B cell (primary cell): ENCODE data around the gene DOP1B. TPM values are rescaled to one million over a fixed set of nuclear protein-coding genes. Genes with fewer than 3 reads are reported as not detected.

Experiments used
- ATAC-seq: fragments of 200-7000 bp; cut with Tn5 transposase; one replicate; pipeline ENCODE4 v1.10.0; 2021; ENCODE audit warnings: low read depth, mild to moderate bottlenecking, moderate number of reproducible peaks, moderate library complexity
- CTCF ChIA-PET: fragments of 350-600 bp; sonication (Branson Sonifier 250); formaldehyde crosslinking; loops from one replicate; lab custom pipeline; 2021; ENCODE audit warnings: antibody characterized with exemption, inconsistent platforms; lab: Charles Lee
- POLR2A ChIA-PET: fragments of 350-600 bp; sonication (Branson Sonifier 250); formaldehyde crosslinking; loops from one replicate; lab custom pipeline; 2021; ENCODE audit warnings: antibody characterized with exemption; lab: Charles Lee
- DNase-seq: peaks from one replicate; pipeline ENCODE4 v3.0.0; 2013
- H2AFZ ChIP-seq: 2 replicates; pipeline ENCODE4 v1.6.1; 2012; ENCODE audit warnings: mild to moderate bottlenecking, low read depth, low read length; ENCODE audit not compliant: insufficient read depth, poor library complexity, severe bottlenecking
- H3K27ac ChIP-seq, 2 donors: 1 replicate in 1 of 2; 2 replicates in 1 of 2; pipeline ENCODE4 v1.5.1; 2012 to 2013; ENCODE audit warnings: low read length in 2 of 2, mild to moderate bottlenecking in 2 of 2, moderate library complexity in 1 of 2
- H3K27me3 ChIP-seq, 4 experiments: fragments of 200-600 bp in 1 of 4; sonication (generic) in 1 of 4; replicated peaks in 1 of 4; 1 replicate in 2 of 4; 2 replicates in 2 of 4; pipeline versions ENCODE4 v1.6.1 to v1.7.0; 2013 to 2016; ENCODE audit warnings: low read length in 3 of 4, mild to moderate bottlenecking in 2 of 4, mixed read lengths in 1 of 4, moderate library complexity in 1 of 4; ENCODE audit not compliant: insufficient read depth in 4 of 4, control insufficient read depth in 3 of 4; ENCODE audit errors: control extremely low read depth in 1 of 4
- H3K36me3 ChIP-seq, 2 experiments: replicated peaks in 1 of 2; 1 replicate in 1 of 2; 2 replicates in 1 of 2; pipeline versions ENCODE4 v1.6.1 to v1.7.1; 2013; ENCODE audit warnings: low read length in 1 of 2; ENCODE audit not compliant: insufficient read depth in 2 of 2, control insufficient read depth in 1 of 2; ENCODE audit errors: control extremely low read depth in 1 of 2, extremely low read depth in 1 of 2
- H3K4me1 ChIP-seq, 2 donors: fragments of 200-600 bp in 1 of 2; sonication (generic) in 1 of 2; 1 replicate in 1 of 2; 2 replicates in 1 of 2; pipeline versions ENCODE4 v1.5.1 to v1.6.1; 2013 to 2017; ENCODE audit warnings: low read length in 2 of 2; ENCODE audit not compliant: control insufficient read depth in 2 of 2, insufficient read depth in 2 of 2
- H3K4me2 ChIP-seq: replicated peaks from 2 replicates; pipeline ENCODE3; 2012; ENCODE audit warnings: mild to moderate bottlenecking, low read depth, low read length; ENCODE audit not compliant: poor library complexity, severe bottlenecking
- H3K4me3 ChIP-seq, 5 experiments: fragments of 200-600 bp in 1 of 5; sonication (generic) in 1 of 5; 1 replicate in 3 of 5; 2 replicates in 2 of 5; pipeline versions ENCODE4 v1.5.1 to v1.7.0; 2011 to 2016; ENCODE audit warnings: low read length in 4 of 5, mild to moderate bottlenecking in 4 of 5, low read depth in 2 of 5, control low read depth in 1 of 5, moderate library complexity in 1 of 5; ENCODE audit not compliant: insufficient read depth in 1 of 5; ENCODE audit errors: control extremely low read depth in 1 of 5, extremely low read depth in 1 of 5
- H3K79me2 ChIP-seq: fragments of 200-600 bp; sonication (generic); one replicate; pipeline ENCODE4 v1.6.0; 2016; ENCODE audit warnings: low read length; ENCODE audit not compliant: control insufficient read depth, insufficient read depth
- H3K9ac ChIP-seq: fragments of 200-600 bp; sonication (generic); 2 replicates; pipeline ENCODE4 v1.6.1; 2017; ENCODE audit warnings: mild to moderate bottlenecking, low read length, moderate library complexity
- H3K9me3 ChIP-seq, 3 donors: one replicate each; pipeline versions ENCODE4 v1.6.1 to v1.7.1; 2013; ENCODE audit warnings: low read length in 2 of 3; ENCODE audit not compliant: control insufficient read depth in 2 of 3, insufficient read depth in 1 of 3; ENCODE audit errors: control extremely low read depth in 1 of 3
- H4K20me1 ChIP-seq: 2 replicates; pipeline ENCODE4 v1.6.0; 2012; ENCODE audit warnings: mild to moderate bottlenecking, low read length; ENCODE audit not compliant: insufficient read depth, control insufficient read depth, poor library complexity, severe bottlenecking
- H3K27ac Mint-ChIP-seq: one replicate; pipeline ENCODE4 v1.8.0; 2021; ENCODE audit warnings: mixed read lengths
- H3K27me3 Mint-ChIP-seq: one replicate; pipeline ENCODE4 v1.8.0; 2021; ENCODE audit warnings: mixed read lengths
- H3K4me1 Mint-ChIP-seq: one replicate; pipeline ENCODE4 v1.8.0; 2021; ENCODE audit warnings: mixed read lengths
- H3K4me3 Mint-ChIP-seq: one replicate; pipeline ENCODE4 v1.8.0; 2021; ENCODE audit warnings: mixed read lengths
- H3K9me3 Mint-ChIP-seq: one replicate; pipeline ENCODE4 v1.8.0; 2022; ENCODE audit warnings: mixed read lengths; ENCODE audit not compliant: insufficient read depth
- EZH2 ChIP-seq: IDR thresholded peaks from 2 replicates; pipeline ENCODE4 v1.6.1; 2012; ENCODE audit warnings: borderline replicate concordance, low read depth, mild to moderate bottlenecking, moderate library complexity, low read length; ENCODE audit not compliant: insufficient read depth, poor library complexity, severe bottlenecking
- WGBS: methylation state at CpG from one replicate; pipeline ENCODE4 v1.1.5; 2013; ENCODE audit warnings: missing lambda C conversion rate; ENCODE audit not compliant: insufficient coverage; 5-methylcytosine and 5-hydroxymethylcytosine counted together
- intact Hi-C: fragments of 100-400 bp; cut with micrococcal nuclease; formaldehyde crosslinking; loops from one replicate; pipeline ENCODE4 v1.10.0; 2022
- polyA plus RNA-seq: library from polyadenylated mRNA; depleted of rRNA; stranded (reverse); fragments of >200 nt; gene quantifications from 2 replicates; pipeline ENCODE4 v1.2.3, GENCODE V29; 2012
- total RNA-seq, 2 donors: library from RNA; stranded (reverse); fragments of 120-200 nt in 1 of 2; gene quantifications; 1 replicate in 1 of 2; 2 replicates in 1 of 2; pipeline versions ENCODE4 v1.2.3 to v1.2.4, GENCODE V29; 2013 to 2022
- TF ChIP-seq, protein P1 (sequence below): fragments of 200-600 bp; IDR thresholded peaks from one replicate; pipeline ENCODE4 v1.8.0; 2022; ENCODE audit warnings: antibody characterized with exemption, mild to moderate bottlenecking

DOP1B gene
- total and polyA plus RNA-seq, 2 donors (not counting 1 experiment from before 2014, with no cell fraction given) = 31.3 to 44.2 TPM

DNA sequence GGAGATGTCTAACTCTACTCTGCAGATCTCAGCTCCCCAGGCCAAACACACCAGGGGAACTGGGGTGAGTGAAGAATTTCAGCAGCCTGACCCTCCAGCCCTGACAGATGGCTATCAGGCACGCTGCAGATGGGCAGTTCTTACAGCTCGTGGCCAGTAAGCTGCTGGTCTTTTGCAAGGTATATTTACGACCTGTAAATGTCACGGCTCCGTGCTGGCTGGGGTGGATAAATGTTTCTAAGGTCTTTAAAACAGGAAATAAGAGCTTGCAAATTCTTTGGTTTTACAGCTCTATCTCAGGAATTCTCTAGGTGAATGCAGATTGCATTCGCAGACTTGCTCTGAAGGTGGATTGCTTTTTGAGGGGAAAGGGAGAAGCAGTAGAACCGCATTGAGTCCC is 10.1 kb downstream of the DOP1B start:
- H3K4me3 Mint-ChIP-seq = no peak overlapping the region
- POLR2A ChIA-PET = no interaction called here

DNA sequence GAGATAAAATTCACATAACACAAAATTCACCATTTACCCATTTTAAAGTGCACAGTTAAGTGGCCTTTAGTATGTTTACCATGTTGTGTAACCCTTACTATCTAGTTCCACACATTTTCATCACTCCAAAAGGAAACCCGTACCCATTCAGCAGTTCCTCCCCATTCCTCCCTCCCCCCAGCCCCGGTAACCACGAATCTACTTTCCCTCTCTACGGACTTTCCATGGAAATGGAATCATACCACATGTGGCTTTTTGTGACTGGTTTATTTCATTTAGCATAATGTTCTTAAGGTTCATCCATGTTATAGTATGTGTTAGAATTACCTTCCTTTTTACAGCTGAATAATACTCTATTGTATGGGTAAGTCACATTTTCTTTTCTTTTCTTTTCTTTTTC is 10.9 kb downstream of the DOP1B start:
- ChIA-PET POLR2A (no interaction called here), CTCF (no interaction called here)
- intact Hi-C loops = no loop called here
- Histone ChIP-seq H3K4me1 (peaks cover 0 to 4% of the 10 kb centered on the region in 2 donors), H3K9me3 (no peaks in the 10 kb centered on the region), H3K4me3 (no peak overlapping the region), H3K4me2 (no peak overlapping the region), H3K27ac (no peak overlapping the region), H3K36me3 (peaks cover 0 to 48% of the 10 kb centered on the region in 2 experiments), H3K9ac (no peak overlapping the region), H4K20me1 (peaks cover 34% of the 10 kb centered on the region), H2AFZ (no peak overlapping the region), H3K79me2 (peaks cover 63% of the 10 kb centered on the region), H3K27me3 (no peaks in the 10 kb centered on the region)
- DNase-seq (no peak), ATAC-seq (no peak)
- no CpG with 5 or more reads among the region's 4 CpGs for WGBS
- TF ChIP-seq, protein P1, sequence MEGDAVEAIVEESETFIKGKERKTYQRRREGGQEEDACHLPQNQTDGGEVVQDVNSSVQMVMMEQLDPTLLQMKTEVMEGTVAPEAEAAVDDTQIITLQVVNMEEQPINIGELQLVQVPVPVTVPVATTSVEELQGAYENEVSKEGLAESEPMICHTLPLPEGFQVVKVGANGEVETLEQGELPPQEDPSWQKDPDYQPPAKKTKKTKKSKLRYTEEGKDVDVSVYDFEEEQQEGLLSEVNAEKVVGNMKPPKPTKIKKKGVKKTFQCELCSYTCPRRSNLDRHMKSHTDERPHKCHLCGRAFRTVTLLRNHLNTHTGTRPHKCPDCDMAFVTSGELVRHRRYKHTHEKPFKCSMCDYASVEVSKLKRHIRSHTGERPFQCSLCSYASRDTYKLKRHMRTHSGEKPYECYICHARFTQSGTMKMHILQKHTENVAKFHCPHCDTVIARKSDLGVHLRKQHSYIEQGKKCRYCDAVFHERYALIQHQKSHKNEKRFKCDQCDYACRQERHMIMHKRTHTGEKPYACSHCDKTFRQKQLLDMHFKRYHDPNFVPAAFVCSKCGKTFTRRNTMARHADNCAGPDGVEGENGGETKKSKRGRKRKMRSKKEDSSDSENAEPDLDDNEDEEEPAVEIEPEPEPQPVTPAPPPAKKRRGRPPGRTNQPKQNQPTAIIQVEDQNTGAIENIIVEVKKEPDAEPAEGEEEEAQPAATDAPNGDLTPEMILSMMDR = no peak
- no peak for TF ChIP-seq EZH2
- H3K9me3 Mint-ChIP-seq = no peaks in the 10 kb centered on the region
- H3K4me3 Mint-ChIP-seq = no peak overlapping the region
- H3K4me1 Mint-ChIP-seq = peaks cover 27% of the 10 kb centered on the region
- H3K27ac Mint-ChIP-seq = no peak overlapping the region
- no peaks in the 10 kb centered on the region for H3K27me3 Mint-ChIP-seq

More for the DNA sequence above, 10.1 kb downstream of the DOP1B start:
- no peaks in the 10 kb centered on the region for H3K27me3 ChIP-seq
- intact Hi-C loops = no loop called here
- H3K36me3 ChIP-seq = peaks cover 0 to 50% of the 10 kb centered on the region in 2 experiments
- TF ChIP-seq, protein P1 = no peak
- Mint-ChIP-seq H3K9me3 (no peaks in the 10 kb centered on the region), H3K27ac (no peak overlapping the region), H3K4me1 (peaks cover 25% of the 10 kb centered on the region), H3K27me3 (no peaks in the 10 kb centered on the region)
- H3K4me1 ChIP-seq = peaks cover 0 to 4% of the 10 kb centered on the region in 2 donors
- DNase-seq (no peak), ATAC-seq (no peak)
- no peak overlapping the region for H3K27ac ChIP-seq
- peaks cover 67% of the 10 kb centered on the region for H3K79me2 ChIP-seq
- no peak overlapping the region for H3K9ac ChIP-seq
- 94% methylated on average over 5 of the region's 7 CpGs for WGBS
- H3K4me2 ChIP-seq = no peak overlapping the region
- CTCF ChIA-PET = no interaction called here
- H2AFZ ChIP-seq = no peak overlapping the region
- H4K20me1 ChIP-seq = peaks cover 35% of the 10 kb centered on the region
- no peak overlapping the region for H3K4me3 ChIP-seq
- no peaks in the 10 kb centered on the region for H3K9me3 ChIP-seq
